Mesenchymal stem cell (in vitro differentiated cells and primary cell): Measurements from ENCODE around the gene GNAZ.

ENCODE experiments used
- DNase-seq: peaks from one replicate; pipeline ENCODE4 v3.0.0-alpha.2; 2013
- H2AFZ ChIP-seq: one replicate; pipeline ENCODE4 v1.6.1; 2013; ENCODE audit warnings: low read depth, mild to moderate bottlenecking, control low read depth, inconsistent platforms, low read length, moderate library complexity
- H2AK5ac ChIP-seq: 2 replicates; pipeline ENCODE4 v1.6.1; 2013; ENCODE audit warnings: low read length, moderate library complexity, mild to moderate bottlenecking, inconsistent platforms; ENCODE audit not compliant: severe bottlenecking
- H2BK120ac ChIP-seq: one replicate; pipeline ENCODE4 v1.6.1; 2013; ENCODE audit warnings: low read depth, mild to moderate bottlenecking, inconsistent platforms, low read length, moderate library complexity
- H2BK12ac ChIP-seq, 2 experiments: one replicate each; pipeline ENCODE4 v1.6.1; 2013; ENCODE audit warnings: inconsistent platforms in 2 of 2, low read length in 2 of 2, mild to moderate bottlenecking in 2 of 2, moderate library complexity in 2 of 2, control low read depth in 1 of 2
- H2BK15ac ChIP-seq: one replicate; pipeline ENCODE4 v1.6.1; 2013; ENCODE audit warnings: mild to moderate bottlenecking, low read depth, inconsistent platforms; ENCODE audit not compliant: poor library complexity, severe bottlenecking
- H2BK5ac ChIP-seq: 2 replicates; pipeline ENCODE4 v1.6.1; 2013; ENCODE audit warnings: low read depth, mild to moderate bottlenecking, low read length, control low read depth, inconsistent platforms; ENCODE audit not compliant: poor library complexity, severe bottlenecking
- H3K14ac ChIP-seq, 2 experiments: one replicate each; pipeline ENCODE4 v1.6.1; 2013; ENCODE audit warnings: inconsistent platforms in 2 of 2, low read length in 2 of 2, control low read depth in 1 of 2, mild to moderate bottlenecking in 1 of 2, moderate library complexity in 1 of 2
- H3K18ac ChIP-seq, 2 experiments: one replicate each; pipeline ENCODE4 v1.6.1; 2013; ENCODE audit warnings: inconsistent platforms in 2 of 2, low read length in 2 of 2, control low read depth in 1 of 2, low read depth in 1 of 2, mild to moderate bottlenecking in 1 of 2
- H3K23ac ChIP-seq, 2 experiments: one replicate each; pipeline ENCODE4 v1.6.1; 2013; ENCODE audit warnings: inconsistent platforms in 2 of 2, low read length in 2 of 2, mild to moderate bottlenecking in 2 of 2, moderate library complexity in 2 of 2, control low read depth in 1 of 2
- H3K27ac ChIP-seq: 2 replicates; pipeline ENCODE4 v1.5.1; 2013; ENCODE audit warnings: mild to moderate bottlenecking, moderate library complexity, low read length, control low read depth, inconsistent platforms; ENCODE audit not compliant: poor library complexity, severe bottlenecking
- H3K27me3 ChIP-seq, 2 experiments: 2 replicates each; pipeline versions ENCODE4 v1.6.1 to v1.7.0; 2013; ENCODE audit warnings: low read length in 2 of 2, mild to moderate bottlenecking in 2 of 2, moderate library complexity in 2 of 2, control low read depth in 1 of 2, inconsistent platforms in 1 of 2; ENCODE audit not compliant: control insufficient read depth in 1 of 2, insufficient read depth in 1 of 2
- H3K36me3 ChIP-seq, 2 experiments: 2 replicates each; pipeline versions ENCODE4 v1.6.1 to v1.7.0; 2013; ENCODE audit warnings: low read length in 2 of 2, control low read depth in 1 of 2, inconsistent platforms in 1 of 2, low read depth in 1 of 2, mild to moderate bottlenecking in 1 of 2; ENCODE audit not compliant: insufficient read depth in 2 of 2, control insufficient read depth in 1 of 2
- H3K4ac ChIP-seq, 2 experiments: one replicate each; pipeline ENCODE4 v1.6.1; 2013; ENCODE audit warnings: inconsistent platforms in 2 of 2, low read length in 2 of 2, mild to moderate bottlenecking in 2 of 2, moderate library complexity in 2 of 2, control low read depth in 1 of 2, low read depth in 1 of 2
- H3K4me1 ChIP-seq: 2 replicates; pipeline ENCODE4 v1.6.1; 2013; ENCODE audit warnings: low read depth, low read length, control low read depth; ENCODE audit not compliant: control insufficient read depth, insufficient read depth
- H3K4me2 ChIP-seq: 2 replicates; pipeline ENCODE4 v1.6.1; 2013; ENCODE audit warnings: low read length, mild to moderate bottlenecking, inconsistent platforms; ENCODE audit not compliant: poor library complexity, severe bottlenecking
- H3K4me3 ChIP-seq, 2 experiments: 2 replicates each; pipeline versions ENCODE4 v1.5.1 to v1.7.0; 2013; ENCODE audit warnings: low read length in 2 of 2, mild to moderate bottlenecking in 2 of 2, control low read depth in 1 of 2, low read depth in 1 of 2; ENCODE audit not compliant: insufficient read depth in 1 of 2
- H3K79me1 ChIP-seq: replicated peaks from 2 replicates; pipeline ENCODE4 v1.6.1; 2013; ENCODE audit warnings: mild to moderate bottlenecking, control low read depth, low read length, inconsistent platforms; ENCODE audit not compliant: poor library complexity, severe bottlenecking
- H3K9ac ChIP-seq: 2 replicates; pipeline ENCODE4 v1.7.0; 2013; ENCODE audit warnings: mild to moderate bottlenecking, low read length, moderate library complexity
- H3K9me3 ChIP-seq: 2 replicates; pipeline ENCODE4 v1.7.0; 2013; ENCODE audit warnings: mild to moderate bottlenecking, low read length; ENCODE audit not compliant: control insufficient read depth
- H4K8ac ChIP-seq: one replicate; pipeline ENCODE4 v1.6.1; 2013; ENCODE audit warnings: inconsistent platforms, mild to moderate bottlenecking, low read length, moderate library complexity
- H4K91ac ChIP-seq: one replicate; pipeline ENCODE4 v1.6.1; 2013; ENCODE audit warnings: mild to moderate bottlenecking, low read length, inconsistent platforms
- WGBS: methylation state at CpG from one replicate; pipeline ENCODE4 v1.1.7; 2013; ENCODE audit warnings: mixed read lengths; 5-methylcytosine and 5-hydroxymethylcytosine counted together

GNAZ gene

GRCh38 chr22:23031786-23032185 is 38.5 kb upstream of the GNAZ start:
- Histone ChIP-seq H2BK12ac (no peak overlapping the region), H3K9me3 (no peaks in the 10 kb centered on the region), H3K23ac (no peak overlapping the region), H3K27me3 (peaks cover 0 to 9% of the 10 kb centered on the region in 2 experiments), H3K4ac (no peak overlapping the region), H3K18ac (no peak overlapping the region), H3K79me1 (no peaks in the 10 kb centered on the region), H2AK5ac (no peak overlapping the region), H2BK5ac (no peak overlapping the region), H3K9ac (no peak overlapping the region), H3K4me3 (no peak overlapping the region), H3K4me1 (no peaks in the 10 kb centered on the region), H2BK15ac (no peak overlapping the region), H3K4me2 (no peak overlapping the region), H4K8ac (no peak overlapping the region), H3K27ac (no peak overlapping the region), H2AFZ (no peak overlapping the region), H3K36me3 (no peaks in the 10 kb centered on the region), H2BK120ac (no peak overlapping the region), H3K14ac (no peak overlapping the region), H4K91ac (no peak overlapping the region)
- no peak for DNase-seq
- WGBS, result 31% methylated on average over 1 of the region's 1 CpG

DNA sequence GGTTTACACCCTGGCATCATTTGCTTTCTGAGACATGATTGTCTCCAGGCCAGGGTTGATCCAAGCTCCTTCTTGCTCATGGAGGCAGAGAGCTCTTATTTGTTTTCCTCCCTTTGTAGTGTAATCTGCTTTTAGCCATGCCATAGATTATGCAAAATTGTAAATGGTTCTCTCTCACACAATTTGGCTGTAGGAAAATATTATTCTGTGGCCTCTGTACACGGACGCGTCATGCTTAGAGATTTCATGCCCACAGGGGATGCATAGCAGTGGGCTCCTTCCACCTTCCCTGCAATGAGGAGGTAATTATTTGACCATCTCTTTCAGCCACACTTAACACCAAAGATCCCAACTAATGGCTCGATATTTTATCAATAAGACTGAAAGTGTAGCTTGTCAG is 37.7 kb upstream of the GNAZ start:
- Histone ChIP-seq H2BK120ac (no peak overlapping the region), H3K4me1 (no peaks in the 10 kb centered on the region), H3K9me3 (no peaks in the 10 kb centered on the region), H3K14ac (no peak overlapping the region), H3K79me1 (no peaks in the 10 kb centered on the region), H3K36me3 (no peaks in the 10 kb centered on the region), H4K91ac (no peak overlapping the region), H2BK15ac (no peak overlapping the region), H3K27ac (no peak overlapping the region), H2AFZ (no peak overlapping the region), H3K27me3 (peaks cover 0 to 9% of the 10 kb centered on the region in 2 experiments), H3K9ac (no peak overlapping the region), H2BK5ac (no peak overlapping the region), H3K4ac (no peak overlapping the region), H3K23ac (no peak overlapping the region), H3K4me3 (no peak overlapping the region), H3K18ac (no peak overlapping the region), H2BK12ac (no peak overlapping the region), H4K8ac (no peak overlapping the region), H2AK5ac (no peak overlapping the region), H3K4me2 (no peak overlapping the region)
- WGBS, result 95% methylated on average over 3 of the region's 4 CpGs
- no peak for DNase-seq

DNA sequence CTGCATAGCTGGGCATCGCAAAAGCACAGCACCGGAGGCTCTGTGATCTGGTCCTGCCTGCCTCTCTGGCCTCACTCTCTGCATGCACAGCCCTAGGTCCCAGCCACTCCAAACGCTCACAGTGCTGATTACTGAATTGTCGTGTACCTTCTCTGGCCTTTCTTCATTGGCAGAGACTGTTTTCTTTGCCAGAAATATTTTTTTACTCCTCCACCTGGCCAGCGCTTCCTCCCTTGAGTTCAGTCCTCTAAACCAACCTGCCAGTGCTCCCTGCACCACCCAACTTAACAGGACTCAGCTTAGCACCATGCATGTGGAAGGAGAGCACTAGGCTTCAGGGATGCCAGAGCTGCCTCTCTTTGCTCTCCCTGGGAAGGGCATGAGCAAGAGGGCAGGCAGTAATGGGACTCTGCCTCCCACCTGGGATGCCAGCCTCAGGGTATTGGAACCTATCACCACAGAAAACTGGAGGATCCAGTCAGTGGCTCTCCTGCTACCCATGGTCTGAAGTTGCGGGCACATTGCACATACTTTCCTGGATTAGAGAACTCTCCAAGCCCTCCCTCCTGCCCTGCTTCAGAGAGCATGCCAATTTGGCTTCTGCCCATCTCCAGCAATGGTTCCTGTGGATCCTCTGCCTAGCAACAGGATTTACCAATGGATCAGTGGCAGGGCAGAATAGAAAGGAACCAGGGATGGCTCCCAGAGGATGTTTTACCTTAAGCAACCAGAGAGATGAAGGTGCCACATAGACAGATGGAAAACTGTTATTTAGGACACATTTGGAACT is 37.0 kb upstream of the GNAZ start:
- Histone ChIP-seq H3K36me3 (no peaks in the 10 kb centered on the region), H3K4me2 (no peak overlapping the region), H3K23ac (no peak overlapping the region), H3K9me3 (no peaks in the 10 kb centered on the region), H3K18ac (no peak overlapping the region), H2AFZ (no peak overlapping the region), H2BK12ac (no peak overlapping the region), H2AK5ac (no peak overlapping the region), H3K27ac (no peak overlapping the region), H3K4ac (no peak overlapping the region), H2BK15ac (no peak overlapping the region), H2BK5ac (no peak overlapping the region), H3K14ac (no peak overlapping the region), H4K91ac (no peak overlapping the region), H2BK120ac (no peak overlapping the region), H3K4me3 (no peak overlapping the region), H3K9ac (no peak overlapping the region), H4K8ac (no peak overlapping the region), H3K4me1 (no peaks in the 10 kb centered on the region), H3K79me1 (no peaks in the 10 kb centered on the region), H3K27me3 (peaks cover 0 to 9% of the 10 kb centered on the region in 2 experiments)
- DNase-seq, result no peak
- 73% methylated on average over 6 of the region's 6 CpGs for WGBS

DNA sequence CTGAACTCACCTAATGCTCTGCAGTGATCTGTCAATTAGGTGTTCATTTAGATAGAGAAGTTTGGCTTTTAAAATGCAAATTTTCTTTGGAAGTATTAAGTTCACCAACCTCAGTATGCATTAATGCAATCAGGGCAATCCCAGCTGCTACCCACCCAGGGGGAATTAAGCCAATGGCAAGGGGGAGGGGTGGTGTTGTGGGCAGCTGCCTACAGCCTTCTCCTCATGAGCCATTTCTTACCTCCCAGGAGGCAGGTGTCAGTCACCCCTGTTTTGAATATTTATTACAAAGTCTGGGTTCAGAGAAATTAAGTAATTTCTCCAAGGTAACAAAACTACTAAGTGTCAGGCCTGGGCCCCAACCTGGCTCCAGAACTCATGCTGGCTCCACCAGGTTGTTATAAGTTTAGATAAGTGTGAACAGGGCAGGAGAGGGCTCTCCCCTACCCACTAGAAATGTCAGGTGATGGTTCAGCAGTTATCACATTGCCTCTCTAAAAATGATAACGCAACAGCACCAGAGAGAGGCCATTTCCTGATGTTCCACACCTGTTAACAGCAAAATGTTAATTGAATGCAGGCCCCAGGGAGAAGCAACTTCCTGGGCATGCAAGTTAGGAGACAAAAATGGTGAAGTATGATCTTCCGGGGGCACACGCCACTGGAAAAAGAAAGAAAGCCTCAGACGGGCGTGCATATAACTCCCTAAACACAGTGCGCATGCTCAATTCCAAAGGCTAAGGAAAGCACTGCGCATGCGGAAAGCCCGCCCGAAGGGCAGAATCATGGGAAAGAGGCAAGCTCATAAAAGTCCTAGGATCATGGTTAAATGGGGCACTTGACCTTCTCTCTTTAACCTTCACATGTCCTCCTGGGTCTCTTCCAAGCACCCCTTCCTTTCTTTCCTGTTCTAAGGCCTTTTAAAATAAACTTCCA is 35.4 kb upstream of the GNAZ start:
- Histone ChIP-seq H2BK12ac (no peak overlapping the region), H3K36me3 (no peaks in the 10 kb centered on the region), H2BK5ac (no peak overlapping the region), H3K14ac (no peak overlapping the region), H3K9me3 (no peaks in the 10 kb centered on the region), H2AFZ (no peak overlapping the region), H4K91ac (no peak overlapping the region), H3K18ac (no peak overlapping the region), H3K4ac (no peak overlapping the region), H3K4me3 (no peak overlapping the region), H3K4me2 (no peak overlapping the region), H3K23ac (no peak overlapping the region), H2AK5ac (no peak overlapping the region), H3K79me1 (no peaks in the 10 kb centered on the region), H2BK120ac (no peak overlapping the region), H2BK15ac (no peak overlapping the region), H3K9ac (no peak overlapping the region), H4K8ac (no peak overlapping the region), H3K27me3 (peaks cover 0 to 8% of the 10 kb centered on the region in 2 experiments), H3K4me1 (no peaks in the 10 kb centered on the region), H3K27ac (no peak overlapping the region)
- DNase-seq, result no peak
- 91% methylated on average over 10 of the region's 10 CpGs for WGBS
